ENCODE measurements around the gene CYB561.
"Not testable (repeated sequence)": the region's sequence is repeated elsewhere in the genome, so short reads cannot be mapped to it uniquely, and the experiment has no call there.

The CYB561 gene

GRCh38 chr17:63478814-63479494 lies 32.8 kb upstream of the CYB561 start:
- DNase-seq = peak; percentile 78

DNA sequence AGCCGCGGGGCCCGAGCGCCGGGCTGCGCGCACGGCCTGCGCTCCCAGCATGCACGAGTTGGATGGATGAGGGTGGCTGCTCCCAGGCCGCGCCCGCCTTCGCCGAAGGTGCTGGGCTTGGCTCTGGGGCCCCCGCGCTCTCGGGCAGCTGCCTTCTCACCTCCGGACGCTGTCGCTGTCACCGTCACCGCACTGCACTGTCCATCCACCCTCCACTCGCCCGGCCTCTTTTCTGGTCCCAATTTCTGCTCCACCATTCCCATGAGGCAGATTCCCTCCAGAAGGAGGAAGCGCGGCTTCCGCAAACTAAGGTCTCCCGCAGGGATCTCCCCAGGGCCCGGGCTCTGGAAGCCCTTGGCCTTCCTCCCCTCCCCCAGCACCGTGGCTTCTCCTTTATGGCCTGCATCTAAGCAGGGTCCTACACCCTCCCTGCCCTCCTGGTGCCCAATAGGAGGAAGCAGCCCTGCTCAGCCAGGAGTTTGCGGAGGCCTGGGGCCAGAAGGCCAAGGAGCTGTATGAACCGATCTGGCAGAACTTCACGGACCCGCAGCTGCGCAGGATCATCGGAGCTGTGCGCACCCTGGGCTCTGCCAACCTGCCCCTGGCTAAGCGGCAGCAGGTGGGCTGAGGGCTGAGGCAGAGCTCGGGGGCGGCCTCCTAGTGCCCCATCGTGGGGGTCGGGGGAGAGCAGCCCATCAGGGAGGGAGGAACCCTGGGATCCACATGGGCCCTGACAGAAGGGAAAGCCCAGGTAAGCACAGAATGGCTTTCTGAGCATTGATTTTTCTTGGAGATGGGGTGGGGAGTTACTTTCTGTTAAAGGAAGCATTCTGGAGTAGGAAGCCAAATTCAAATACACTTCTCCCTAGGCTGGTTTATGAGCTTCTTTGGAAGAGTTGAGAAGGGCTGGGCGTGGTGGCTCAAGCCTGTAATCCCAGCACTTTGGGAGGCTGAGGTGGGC lies 31.7 kb upstream of the CYB561 start:
- DNase-seq = no peak

GRCh38 chr17:63476854-63477479 lies 30.9 kb upstream of the CYB561 start, which contains the start of gene ACE:
Gene ACE, plus strand, starts transcription at chr17:63477061. Its CDS starts 34 bp downstream, at chr17:63477095.
- DNase-seq = peak; percentile 26

- no peak for DNase-seq
These were observed 30.4 kb upstream of the CYB561 start for GRCh38 chr17:63476459-63476853.

DNA sequence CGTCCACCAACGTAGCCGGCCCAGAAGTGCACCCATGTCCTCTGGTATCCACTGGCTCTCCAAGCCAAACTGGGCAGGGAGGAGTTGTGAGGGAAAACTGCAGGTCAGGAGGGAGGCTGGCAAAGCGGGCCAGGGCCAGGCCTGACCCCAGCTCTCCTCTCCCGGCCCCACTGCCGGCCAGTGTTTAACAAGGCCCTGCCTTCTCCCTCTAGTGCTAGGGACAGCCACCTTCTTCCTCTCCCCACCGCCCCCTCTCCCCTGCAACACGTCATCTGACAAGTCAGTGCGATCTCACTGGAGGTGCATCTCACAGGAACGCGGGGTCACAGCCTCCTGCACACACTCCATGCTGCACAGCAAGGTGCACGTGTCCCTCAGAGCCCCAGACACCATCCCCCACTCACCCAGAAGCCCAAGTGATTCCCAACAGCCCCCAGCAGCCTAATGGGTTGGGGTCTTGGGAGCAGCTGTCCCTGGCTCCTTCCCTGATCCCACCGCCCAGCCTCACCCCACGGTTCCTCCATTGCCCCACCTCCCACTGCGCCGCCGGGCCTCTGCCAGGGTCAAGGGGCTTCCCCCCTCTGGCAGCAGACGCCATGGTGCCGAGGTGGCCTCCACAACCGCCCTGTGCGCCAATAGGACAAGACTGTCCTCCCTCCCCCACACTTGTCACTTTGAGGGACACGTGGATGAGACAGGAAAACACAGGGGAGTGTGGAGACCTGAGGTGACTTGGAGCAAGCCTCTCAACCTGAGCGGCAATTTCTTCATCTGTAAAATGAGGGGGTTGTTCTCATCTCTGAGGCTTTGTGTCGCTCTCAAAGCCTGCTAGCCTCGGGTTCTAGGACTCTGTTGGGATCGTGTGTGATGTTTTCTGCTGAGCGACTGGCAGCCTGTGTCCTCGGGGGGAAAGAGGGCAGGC lies 29.6 kb upstream of the CYB561 start:
- no peak for DNase-seq

DNA sequence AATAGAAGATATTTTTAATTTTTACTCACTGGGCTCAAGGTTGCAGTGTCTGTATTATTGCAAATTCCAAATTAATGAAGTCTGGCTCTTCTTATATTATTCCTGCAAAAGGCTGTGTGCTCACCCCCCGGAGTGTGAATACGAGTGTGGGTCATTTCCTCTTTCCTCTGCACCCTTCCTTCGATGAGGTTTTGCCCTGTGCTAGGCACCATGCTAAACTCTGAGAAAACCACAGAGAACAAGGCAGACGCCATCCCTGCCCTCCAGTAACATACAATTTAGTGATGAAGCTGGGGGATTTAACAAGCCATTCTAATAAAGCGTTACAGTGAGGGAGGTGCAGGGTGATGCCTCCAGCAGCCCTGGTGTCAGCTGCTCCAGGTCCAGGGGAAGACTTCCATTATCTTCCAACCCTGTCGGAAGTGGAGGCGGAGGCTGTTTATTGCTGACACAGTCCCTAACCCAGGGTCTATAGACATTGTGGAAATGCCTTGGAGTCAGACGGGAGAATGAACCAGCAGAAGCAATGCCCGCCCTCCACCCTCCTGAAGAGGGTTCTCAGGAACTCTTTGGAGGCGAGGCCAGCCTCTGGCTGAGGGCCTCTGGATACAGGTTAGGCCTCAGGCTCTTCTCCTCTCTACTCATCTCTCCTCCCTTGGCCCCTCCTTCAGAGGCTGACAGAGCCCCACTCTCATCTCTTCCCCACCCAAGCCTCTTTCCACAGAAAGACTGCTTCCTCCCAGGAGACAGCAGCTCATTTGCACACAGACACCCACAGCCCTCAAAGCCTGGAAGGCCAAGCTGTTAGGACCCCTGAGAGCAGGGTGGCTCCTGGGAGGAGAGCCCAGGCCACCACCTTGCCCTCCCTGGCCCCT lies 28.7 kb upstream of the CYB561 start:
- DNase-seq = no peak

DNA sequence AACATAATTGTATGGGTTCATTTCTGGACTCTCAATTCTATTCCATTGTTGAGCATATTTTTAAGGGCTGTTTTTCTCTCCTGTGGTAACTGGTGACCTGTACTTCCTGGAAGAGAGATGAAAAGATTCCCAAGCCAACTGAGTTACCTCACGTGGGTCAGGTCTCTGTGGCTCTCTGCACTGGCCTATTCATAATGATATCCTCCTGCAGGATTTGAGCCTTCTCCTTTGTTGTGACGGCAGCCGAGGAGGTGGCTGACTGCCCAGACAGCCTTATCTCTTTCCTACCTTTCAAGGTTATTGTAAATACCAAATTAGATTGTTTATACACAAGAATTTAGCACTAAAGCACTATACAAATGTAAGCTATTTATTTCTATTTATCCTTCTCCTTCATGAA lies 28.1 kb upstream of the CYB561 start:
- no peak for DNase-seq

DNA sequence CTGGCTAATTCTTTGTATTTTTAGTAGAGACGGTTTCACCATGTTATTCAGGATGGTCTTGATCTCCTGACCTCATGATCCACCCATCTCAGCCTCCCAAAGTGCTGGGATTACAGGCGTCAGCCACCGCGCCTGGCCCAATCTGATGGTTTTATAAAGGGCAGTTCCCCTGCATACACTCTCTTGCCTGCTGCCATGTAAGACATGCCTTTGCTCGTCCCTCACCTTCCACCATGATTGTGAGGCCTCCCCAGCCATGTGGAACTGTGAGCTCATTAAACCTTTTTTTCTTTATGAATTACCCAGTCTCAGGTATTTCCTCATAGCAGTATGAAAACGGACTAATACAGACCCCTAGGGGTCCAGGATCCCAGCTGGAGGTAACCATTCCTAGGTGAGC lies 22.0 kb upstream of the CYB561 start:
- DNase-seq = not testable (repeated sequence)

DNA sequence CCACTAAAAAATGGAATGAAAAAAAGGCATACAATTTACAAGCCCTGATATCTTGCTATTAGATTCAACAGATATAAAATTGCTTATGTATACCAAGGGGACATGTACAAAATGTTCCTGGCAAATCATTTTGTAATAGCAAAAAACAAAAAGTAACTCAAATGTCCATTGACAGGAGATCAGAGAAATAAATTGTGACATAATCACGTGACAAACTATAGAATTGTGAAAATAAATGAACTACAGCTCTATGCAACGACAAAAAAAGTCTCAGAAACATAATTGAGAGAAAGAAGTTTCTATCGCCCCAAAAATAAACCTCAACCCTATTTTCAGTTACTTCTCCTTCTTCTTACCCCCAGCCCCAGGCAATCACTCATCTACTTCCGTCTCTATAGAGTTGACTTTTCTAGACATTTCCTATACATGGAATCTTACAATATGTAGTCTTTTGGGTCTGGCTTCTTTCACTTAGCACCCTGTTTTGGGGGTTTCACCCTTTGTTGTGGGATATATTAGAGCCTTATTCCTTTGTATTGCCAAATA lies 18.7 kb upstream of the CYB561 start:
- DNase-seq = no peak

GRCh38 chr17:63463771-63464170 lies 17.7 kb upstream of the CYB561 start:
- DNase-seq = no peak

GRCh38 chr17:63460018-63460417 lies 13.9 kb upstream of the CYB561 start:
- no peak for DNase-seq

GRCh38 chr17:63458478-63458877 lies 12.4 kb upstream of the CYB561 start:
- no peak for DNase-seq

- DNase-seq = no peak
These were observed 9.3 kb upstream of the CYB561 start for GRCh38 chr17:63455417-63455816.

- no peak for DNase-seq
These were observed 8.8 kb upstream of the CYB561 start for GRCh38 chr17:63454915-63455314.

DNA sequence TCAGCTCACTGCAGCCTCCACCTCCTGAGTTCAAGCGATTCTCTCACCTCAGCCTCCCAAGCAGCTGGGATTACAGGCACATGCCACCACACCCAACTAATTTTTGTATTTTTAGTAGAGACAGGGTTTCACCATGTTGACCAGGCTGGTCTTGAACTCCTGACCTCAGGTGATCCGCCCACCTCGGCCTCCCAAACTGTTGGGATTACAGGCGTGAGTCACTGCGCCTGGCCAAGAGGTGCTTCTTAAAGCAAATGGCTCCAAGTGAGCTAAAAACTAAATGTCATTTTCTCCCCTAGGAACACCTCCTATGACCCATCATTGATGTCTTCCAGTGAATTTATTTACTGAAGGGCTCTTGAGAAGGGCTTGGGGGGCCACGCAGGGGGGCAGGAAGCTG lies 8.3 kb upstream of the CYB561 start:
- not testable (repeated sequence) for DNase-seq

- DNase-seq = no peak
These were observed 7.0 kb upstream of the CYB561 start for GRCh38 chr17:63452962-63453551.

DNA sequence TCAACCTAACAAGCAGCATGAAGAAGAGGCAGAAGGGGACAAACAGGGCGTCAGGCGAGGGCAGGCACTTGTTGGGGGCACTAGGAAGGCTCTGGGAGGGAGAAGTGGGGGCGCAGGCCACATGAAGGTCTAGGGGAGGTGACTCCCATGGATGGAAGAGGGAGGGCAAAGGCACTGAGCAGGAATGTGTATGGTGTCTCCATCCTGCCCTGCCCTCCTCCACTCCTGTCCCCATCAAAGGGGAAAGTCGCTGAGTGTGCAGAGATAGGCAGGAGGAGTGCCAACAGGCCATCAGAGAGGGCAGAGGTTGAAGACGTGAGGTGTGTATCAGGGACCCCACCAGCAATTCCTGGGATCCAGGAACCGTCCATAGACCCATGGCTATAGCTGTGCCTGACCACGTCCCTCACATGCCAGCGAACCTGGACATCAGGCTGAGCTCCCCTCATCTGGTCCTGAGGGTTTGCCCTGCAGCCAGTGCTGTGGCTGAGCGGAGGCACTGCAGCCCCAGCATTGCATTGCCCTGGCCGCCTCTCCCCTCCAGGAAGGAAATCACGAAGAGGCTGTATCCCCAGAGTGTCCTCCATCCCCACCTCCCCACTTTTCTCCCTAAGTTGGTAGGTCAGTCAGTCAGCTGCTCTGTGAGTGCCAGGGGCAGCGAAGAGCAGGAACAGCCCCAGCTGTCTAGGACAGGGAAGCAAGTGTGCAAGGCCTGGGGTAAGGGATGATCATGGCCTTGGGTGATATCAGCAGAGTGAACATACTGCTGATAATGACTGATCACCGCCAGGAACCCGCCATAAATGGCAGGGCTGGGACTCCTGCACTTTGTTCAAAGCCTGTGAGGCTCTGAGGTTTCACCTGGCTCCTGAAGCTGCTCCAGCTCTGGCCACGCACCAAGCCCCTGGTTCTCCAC lies 6.2 kb upstream of the CYB561 start:
- no peak for DNase-seq

DNA sequence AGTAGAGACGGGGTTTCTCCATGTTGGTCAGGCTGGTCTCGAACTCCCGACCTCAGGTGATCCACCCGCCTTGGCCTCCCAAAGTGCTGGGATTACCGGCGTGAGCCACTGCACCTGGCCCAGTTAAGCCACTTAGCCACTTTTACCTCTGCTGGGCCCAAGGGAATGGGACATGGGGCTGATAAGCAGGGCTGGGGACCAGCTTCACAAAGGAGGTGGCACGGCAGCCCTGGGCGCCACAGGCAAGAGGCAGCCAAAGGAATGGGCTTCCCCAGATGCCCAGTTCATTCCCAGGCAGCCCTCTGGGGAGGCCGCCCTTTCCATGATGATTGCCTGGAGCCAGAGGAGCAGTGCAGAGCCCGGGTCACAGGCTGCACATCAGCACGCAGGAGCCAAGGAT lies 5.0 kb upstream of the CYB561 start:
- no peak for DNase-seq

DNA sequence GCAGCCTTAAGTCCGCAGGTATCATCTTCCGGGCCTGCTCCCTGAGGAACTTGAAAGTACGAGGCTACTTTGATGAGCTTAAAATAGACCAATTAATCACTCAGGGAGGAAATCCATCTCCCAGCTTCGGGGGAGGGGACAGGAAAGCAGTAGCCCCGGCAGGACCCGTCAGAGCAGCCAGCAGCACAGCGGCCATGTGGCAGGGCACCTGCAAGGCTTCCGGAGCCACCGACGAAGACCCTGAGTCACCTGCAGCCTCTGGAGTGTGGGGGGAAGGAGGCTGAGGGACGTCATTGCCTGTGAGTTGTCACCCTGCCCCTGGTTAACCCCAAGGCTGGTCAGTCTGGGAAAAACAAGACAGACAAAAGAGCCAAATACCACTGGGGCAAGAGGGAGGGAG lies 4.4 kb upstream of the CYB561 start:
- peak; percentile 40 for DNase-seq

- DNase-seq = no peak
These were observed 2.5 kb upstream of the CYB561 start for GRCh38 chr17:63448655-63449054.

Data from activated gamma-delta T cell treated with Interleukin-2 at 50 U/mL for 16 hours (primary cell).